ENCODE results near the gene SVIL.
"Not testable (repeated sequence)": the region's sequence is repeated elsewhere in the genome, so short reads cannot be mapped to it uniquely, and the experiment has no call there.

DNA sequence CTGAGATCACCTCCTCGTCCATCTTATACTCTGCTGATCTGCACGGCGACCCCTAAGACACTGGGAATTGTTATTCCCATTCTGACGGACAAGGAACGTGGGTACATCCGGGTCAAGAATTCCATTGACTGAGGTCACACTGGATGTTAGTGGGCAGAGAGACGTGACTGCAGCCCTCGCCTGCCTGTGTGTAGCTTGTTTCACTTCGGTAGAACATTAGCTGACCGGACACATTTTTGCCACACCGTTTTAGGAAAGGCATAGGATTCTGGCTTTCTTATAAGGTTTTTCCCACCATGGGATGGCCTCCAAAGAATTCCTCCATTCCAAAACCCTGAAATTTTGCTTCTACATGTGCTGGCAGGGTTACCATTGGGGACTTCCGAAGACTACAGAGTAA is 118.9 kb downstream of the SVIL start:
- TF ChIP-seq, protein P1, sequence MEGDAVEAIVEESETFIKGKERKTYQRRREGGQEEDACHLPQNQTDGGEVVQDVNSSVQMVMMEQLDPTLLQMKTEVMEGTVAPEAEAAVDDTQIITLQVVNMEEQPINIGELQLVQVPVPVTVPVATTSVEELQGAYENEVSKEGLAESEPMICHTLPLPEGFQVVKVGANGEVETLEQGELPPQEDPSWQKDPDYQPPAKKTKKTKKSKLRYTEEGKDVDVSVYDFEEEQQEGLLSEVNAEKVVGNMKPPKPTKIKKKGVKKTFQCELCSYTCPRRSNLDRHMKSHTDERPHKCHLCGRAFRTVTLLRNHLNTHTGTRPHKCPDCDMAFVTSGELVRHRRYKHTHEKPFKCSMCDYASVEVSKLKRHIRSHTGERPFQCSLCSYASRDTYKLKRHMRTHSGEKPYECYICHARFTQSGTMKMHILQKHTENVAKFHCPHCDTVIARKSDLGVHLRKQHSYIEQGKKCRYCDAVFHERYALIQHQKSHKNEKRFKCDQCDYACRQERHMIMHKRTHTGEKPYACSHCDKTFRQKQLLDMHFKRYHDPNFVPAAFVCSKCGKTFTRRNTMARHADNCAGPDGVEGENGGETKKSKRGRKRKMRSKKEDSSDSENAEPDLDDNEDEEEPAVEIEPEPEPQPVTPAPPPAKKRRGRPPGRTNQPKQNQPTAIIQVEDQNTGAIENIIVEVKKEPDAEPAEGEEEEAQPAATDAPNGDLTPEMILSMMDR (IDR thresholded peaks at IDR 0.05 in 8 of 11, conservative IDR thresholded peaks at IDR 0.05 in 3 of 11) = not testable (repeated sequence)
- not testable (repeated sequence) for TF ChIP-seq POLR2A (IDR thresholded peaks at IDR 0.05)

Data from spleen (tissue), 7 donors.